Stomach (tissue), 9 donors: Measurements from ENCODE around the gene SPHK2. TPM values are rescaled to one million over a fixed set of nuclear protein-coding genes. Genes with fewer than 3 reads are reported as not detected.

Source experiments
- DNase-seq, 2 donors: peaks; one replicate each; pipeline versions ENCODE4 v3.0.0 to v3.0.0-alpha.2; 2013 to 2019
- H3K27ac ChIP-seq, 5 donors: fragments of 200-600 bp in 4 of 5; sonication (generic) in 4 of 5; one replicate each; pipeline ENCODE4 v1.5.1; 2013 to 2019; ENCODE audit warnings: mild to moderate bottlenecking in 1 of 5, moderate library complexity in 1 of 5
- H3K27me3 ChIP-seq, 3 donors: fragments of 200-600 bp; sonication (generic); one replicate each; pipeline ENCODE4 v1.5.1; 2017 to 2019; ENCODE audit warnings: mixed run types in 1 of 3
- H3K36me3 ChIP-seq, 4 donors: fragments of 200-600 bp; sonication (generic); 1 replicate in 3 of 4; 2 replicates in 1 of 4; pipeline ENCODE4 v1.5.1; 2016 to 2019
- H3K4me1 ChIP-seq, 4 donors: fragments of 200-600 bp; sonication (generic); one replicate each; pipeline ENCODE4 v1.5.1; 2016 to 2019
- H3K4me3 ChIP-seq, 4 donors: fragments of 200-600 bp; sonication (generic) in 3 of 4; one replicate each; pipeline ENCODE4 v1.5.1; 2016 to 2019; ENCODE audit warnings: mild to moderate bottlenecking in 1 of 4
- H3K9me3 ChIP-seq, 4 donors: fragments of 200-600 bp; sonication (generic); one replicate each; pipeline ENCODE4 v1.5.1; 2016 to 2019
- CTCF ChIP-seq, 7 experiments: fragments of 450-650 bp in 4 of 7; fragments of 200-600 bp in 3 of 7; sonication (generic) in 3 of 7; IDR thresholded peaks; one replicate each; pipeline ENCODE4 v1.5.1; 2016 to 2019; ENCODE audit warnings: antibody characterized with exemption in 7 of 7, control low read depth in 2 of 7, mild to moderate bottlenecking in 1 of 7
- EP300 ChIP-seq: sonication (generic); formaldehyde crosslinking; IDR thresholded peaks from one replicate; pipeline ENCODE4 v1.6.1; 2017; ENCODE audit warnings: antibody characterized with exemption
- POLR2A ChIP-seq, 4 donors: fragments of 450-650 bp; IDR thresholded peaks; one replicate each; pipeline ENCODE4 v1.6.1; 2016; ENCODE audit warnings: antibody characterized with exemption in 4 of 4, control low read depth in 2 of 4, mild to moderate bottlenecking in 1 of 4, moderate library complexity in 1 of 4
- POLR2AphosphoS5 ChIP-seq, 3 donors: sonication (generic); formaldehyde crosslinking; IDR thresholded peaks; one replicate each; pipeline ENCODE4 v1.6.1; 2016; ENCODE audit warnings: antibody characterized with exemption in 3 of 3
- WGBS, 5 donors: extraction: QIAGEN DNeasy Blood & Tissue Kit in 3 of 5; methylation state at CpG; one replicate each; pipeline versions ENCODE4 v1.1.5 to v1.1.7; 2013 to 2018; 5-methylcytosine and 5-hydroxymethylcytosine counted together
- intact Hi-C: fragments of 100-400 bp; cut with DNase I; formaldehyde crosslinking; loops from one replicate; pipeline ENCODE4 v1.15.1; 2023; ENCODE audit warnings: low total_unique reads
- polyA plus RNA-seq, 3 donors: library from polyadenylated mRNA; stranded (reverse); fragments of 200-250 nt; gene quantifications; one replicate each; pipeline ENCODE4 v1.2.3, GENCODE V29; 2013
- total RNA-seq, 5 donors: library from RNA; depleted of rRNA; stranded (reverse); fragments of >200 nt; gene quantifications; one replicate each; pipeline versions ENCODE4 v1.1.0 to v1.2.3, GENCODE V29; 2014 to 2016
- donor health status: healthy with polysubstance abuse.
- donor health status: Bipolar disorder and iron deficiency.
- donor health status: healthy.

SPHK2 gene
- total and polyA plus RNA-seq, 8 donors = 9.4 to 156 (median 19.6) TPM

- Histone ChIP-seq H3K36me3 (peaks cover 18 to 32% (median 23%) of the 10 kb centered on the region in 4 donors), H3K9me3 (no peaks in the 10 kb centered on the region), H3K4me1 (peaks cover 22 to 52% (median 38%) of the 10 kb centered on the region in 4 donors), H3K27ac (no peak overlapping the region), H3K4me3 (peak overlapping the region in 1 of 4 donors; percentile 9), H3K27me3 (no peaks in the 10 kb centered on the region)
- intact Hi-C loops = no loop called here
- no peak for DNase-seq
- no peak for TF ChIP-seq CTCF (IDR thresholded peaks at IDR 0.05)
- TF ChIP-seq POLR2AphosphoS5 (IDR thresholded peaks at IDR 0.05) = no peak
- WGBS, 5 donors = 89 to 95% (median 93%) methylated on average over 9 to 14 of the region's 14 CpGs
Measured at GRCh38 chr19:48611872-48612271, 7.4 kb upstream of the SPHK2 start.

GRCh38 chr19:48613024-48613851, 6.1 kb upstream of the SPHK2 start:
- H3K27ac ChIP-seq = peak overlapping the region; percentile 77 to 94 (median 93)
- no peak for TF ChIP-seq EP300
- no peak for TF ChIP-seq CTCF (IDR thresholded peaks at IDR 0.05)
- TF ChIP-seq POLR2AphosphoS5 (IDR thresholded peaks at IDR 0.05) = peak in 2 of 3 donors; percentile 30 to 39
- no peak for TF ChIP-seq POLR2A (IDR thresholded peaks at IDR 0.05)
- peak in 1 of 2 donors; percentile 87 for DNase-seq
- 33 to 75% (median 51%) methylated on average over 11 to 39 of the region's 39 CpGs for WGBS, 5 donors
- no peaks in the 10 kb centered on the region for H3K27me3 ChIP-seq
- intact Hi-C loops = no loop called here
- H3K9me3 ChIP-seq = no peaks in the 10 kb centered on the region
- peaks cover 34 to 65% (median 52%) of the 10 kb centered on the region in 4 donors for H3K4me1 ChIP-seq
- peaks cover 24 to 41% (median 31%) of the 10 kb centered on the region in 4 donors for H3K36me3 ChIP-seq
- H3K4me3 ChIP-seq = peak overlapping the region in 3 of 4 donors; percentile 30 to 93 (median 37)

DNA sequence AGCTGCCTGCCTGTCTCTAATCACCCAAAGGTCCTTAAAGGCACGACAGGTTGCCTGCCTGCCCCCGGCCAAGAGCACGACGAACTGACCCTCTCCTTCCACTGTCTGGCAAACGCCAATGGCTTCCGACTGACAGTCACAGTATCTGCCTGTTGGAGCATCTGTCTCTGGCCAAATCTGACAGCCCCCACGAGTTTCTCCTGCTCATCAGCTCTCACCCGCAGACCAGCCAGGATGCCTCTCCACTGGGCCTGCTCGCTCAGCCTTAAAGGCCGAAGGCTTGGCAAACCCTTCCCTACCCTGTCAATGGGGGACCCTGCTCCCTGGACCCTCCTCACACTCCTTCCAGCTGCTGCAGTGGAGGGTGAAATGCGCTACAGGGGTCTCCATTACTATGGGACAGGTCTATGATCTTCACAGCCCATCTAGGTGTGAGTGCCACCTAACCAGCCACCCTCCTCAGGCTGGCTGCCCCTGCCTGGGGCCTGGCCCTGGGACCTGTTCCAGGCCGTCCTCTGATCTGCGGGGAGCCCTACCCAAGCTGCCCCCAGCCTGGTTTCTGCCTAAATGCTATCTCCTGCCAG, 5.4 kb upstream of the SPHK2 start:
- TF ChIP-seq CTCF (IDR thresholded peaks at IDR 0.05) = no peak
- no peak for TF ChIP-seq EP300
- TF ChIP-seq POLR2AphosphoS5 (IDR thresholded peaks at IDR 0.05) = no peak
- no peak for TF ChIP-seq POLR2A (IDR thresholded peaks at IDR 0.05)
- Histone ChIP-seq H3K27me3 (no peaks in the 10 kb centered on the region), H3K4me3 (peak overlapping the region; percentile 23 to 93 (median 34)), H3K36me3 (peaks cover 24 to 41% (median 31%) of the 10 kb centered on the region in 4 donors), H3K27ac (peak overlapping the region; percentile 77 to 94 (median 93)), H3K4me1 (peaks cover 34 to 64% (median 54%) of the 10 kb centered on the region in 4 donors), H3K9me3 (no peaks in the 10 kb centered on the region)
- no peak for DNase-seq
- WGBS, 5 donors = 45 to 59% (median 54%) methylated on average over 12 to 13 of the region's 13 CpGs
- intact Hi-C loops = no loop called here

DNA sequence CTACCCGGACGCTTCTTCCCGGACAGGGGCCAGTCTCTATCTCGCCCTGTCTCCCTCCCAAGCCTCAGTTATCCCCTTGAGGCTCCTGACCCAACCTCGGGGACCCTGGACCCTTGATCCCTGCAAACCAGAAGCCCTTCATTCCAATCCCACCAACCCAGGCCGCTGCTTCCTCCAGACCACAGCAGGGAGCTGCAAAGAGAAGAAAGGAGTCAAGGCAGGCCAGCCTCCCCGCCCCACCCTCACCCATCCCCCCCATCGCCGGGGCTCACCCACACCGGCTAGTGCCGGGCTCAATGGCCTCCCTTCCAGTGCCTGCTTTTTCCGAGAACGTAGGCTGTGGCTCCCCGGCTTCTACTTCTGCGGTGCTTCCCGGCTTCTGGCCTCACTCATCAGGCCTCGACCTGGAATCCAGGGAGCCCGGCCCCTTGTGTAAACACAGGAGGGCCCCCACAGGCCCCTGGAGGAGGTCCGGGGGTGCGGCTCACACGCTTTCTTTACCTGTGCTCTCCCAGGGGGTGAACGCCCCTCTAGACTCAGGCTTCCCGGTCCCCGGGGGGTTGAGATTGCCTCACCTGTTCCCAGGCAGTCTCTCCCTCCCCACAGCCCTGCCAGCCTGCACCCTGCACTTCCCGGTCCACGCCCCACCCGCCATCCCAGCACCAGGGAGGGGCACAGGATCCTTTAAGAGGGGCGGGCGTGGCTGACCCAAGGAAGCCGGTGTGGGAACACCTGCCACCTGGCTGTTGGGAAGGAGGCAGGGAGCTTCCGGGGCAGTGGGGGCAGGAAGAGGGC, 4.7 kb upstream of the SPHK2 start, which contains the start of gene FAM83E:
Gene FAM83E, minus strand, starts transcription at position 641 of the 795 bp plus-strand sequence. CDS start 1,704 bp downstream, outside the sequence.
- H3K4me3 ChIP-seq = peak within 1 kb of the TSS; percentile 23 to 93 (median 60)
- intact Hi-C loops = no loop called here
- H3K4me1 ChIP-seq = peaks cover 36 to 61% (median 57%) of the 10 kb centered on the region in 4 donors
- DNase-seq = peak; percentile 90 to 96
- no peaks in the 10 kb centered on the region for H3K27me3 ChIP-seq
- peaks cover 24 to 39% (median 31%) of the 10 kb centered on the region in 4 donors for H3K36me3 ChIP-seq
- TF ChIP-seq POLR2AphosphoS5 (IDR thresholded peaks at IDR 0.05) (peak in 2 of 3 donors; percentile 57 to 86), CTCF (IDR thresholded peaks at IDR 0.05) (peak in 2 of 7 experiments; percentile 14 to 29), EP300 (no peak), POLR2A (IDR thresholded peaks at IDR 0.05) (no peak)
- H3K27ac ChIP-seq = peak within 1 kb of the TSS; percentile 77 to 94 (median 93)
- H3K9me3 ChIP-seq = no peaks in the 10 kb centered on the region
- 24 to 55% (median 30%) methylated on average over 25 to 31 of the region's 31 CpGs for WGBS, 5 donors
